ENCODE measurements around the gene MKLN1. TPM values are rescaled to one million over a fixed set of nuclear protein-coding genes. Genes with fewer than 3 reads are reported as not detected.

MKLN1 gene
- total RNA-seq, 1 donor from 2014 or later: 66.3 TPM

- no peak for DNase-seq (ENCODE audit: low spot score)
- Mint-ChIP-seq H3K9me3 (ENCODE audit: unreplicated experiment) (no peaks in the 10 kb centered on the region), H3K36me3 (ENCODE audit: low read depth, unreplicated experiment) (peaks cover 19% of the 10 kb centered on the region), H3K4me3 (ENCODE audit: unreplicated experiment) (no peak overlapping the region), H3K27ac (ENCODE audit: unreplicated experiment) (no peak overlapping the region), H3K4me1 (ENCODE audit: unreplicated experiment) (no peaks in the 10 kb centered on the region), H3K27me3 (ENCODE audit: unreplicated experiment) (peaks cover 2% of the 10 kb centered on the region)
- TF ChIP-seq CTCF (IDR thresholded peaks at IDR 0.05; ENCODE audit: unreplicated experiment): no peak
These were observed 139.2 kb downstream of the MKLN1 start for GRCh38 chr7:131466735-131467365.

GRCh38 chr7:131467788-131468187 lies 140.1 kb downstream of the MKLN1 start:
- no peak overlapping the region for H3K27ac Mint-ChIP-seq (ENCODE audit: unreplicated experiment)
- no peak for TF ChIP-seq CTCF (IDR thresholded peaks at IDR 0.05; ENCODE audit: unreplicated experiment)
- no peaks in the 10 kb centered on the region for H3K4me1 Mint-ChIP-seq (ENCODE audit: unreplicated experiment)
- no peaks in the 10 kb centered on the region for H3K9me3 Mint-ChIP-seq (ENCODE audit: unreplicated experiment)
- no peak overlapping the region for H3K4me3 Mint-ChIP-seq (ENCODE audit: unreplicated experiment)
- no peak for DNase-seq (ENCODE audit: low spot score)
- H3K36me3 Mint-ChIP-seq (ENCODE audit: low read depth, unreplicated experiment): peaks cover 14% of the 10 kb centered on the region
- peaks cover 2% of the 10 kb centered on the region for H3K27me3 Mint-ChIP-seq (ENCODE audit: unreplicated experiment)

- Mint-ChIP-seq H3K4me3 (ENCODE audit: unreplicated experiment) (no peak overlapping the region), H3K27ac (ENCODE audit: unreplicated experiment) (no peak overlapping the region), H3K4me1 (ENCODE audit: unreplicated experiment) (no peaks in the 10 kb centered on the region), H3K27me3 (ENCODE audit: unreplicated experiment) (peaks cover 3% of the 10 kb centered on the region), H3K36me3 (ENCODE audit: low read depth, unreplicated experiment) (peaks cover 24% of the 10 kb centered on the region), H3K9me3 (ENCODE audit: unreplicated experiment) (no peaks in the 10 kb centered on the region)
- no peak for DNase-seq (ENCODE audit: low spot score)
- TF ChIP-seq CTCF (IDR thresholded peaks at IDR 0.05; ENCODE audit: unreplicated experiment): no peak
These were observed 143.8 kb downstream of the MKLN1 start for GRCh38 chr7:131471250-131472004.

GRCh38 chr7:131476740-131477139 lies 149.1 kb downstream of the MKLN1 start:
- Mint-ChIP-seq H3K4me1 (ENCODE audit: unreplicated experiment) (peaks cover 22% of the 10 kb centered on the region), H3K9me3 (ENCODE audit: unreplicated experiment) (no peaks in the 10 kb centered on the region), H3K36me3 (ENCODE audit: low read depth, unreplicated experiment) (peaks cover 10% of the 10 kb centered on the region), H3K27ac (ENCODE audit: unreplicated experiment) (no peak overlapping the region), H3K27me3 (ENCODE audit: unreplicated experiment) (peaks cover 1% of the 10 kb centered on the region), H3K4me3 (ENCODE audit: unreplicated experiment) (no peak overlapping the region)
- no peak for DNase-seq (ENCODE audit: low spot score)
- TF ChIP-seq CTCF (IDR thresholded peaks at IDR 0.05; ENCODE audit: unreplicated experiment): no peak
